ENCODE data around the gene MBD6.

MBD6 gene

GRCh38 chr12:57563358-57563757, 40.7 kb downstream of the MBD6 start:
- Histone ChIP-seq H3K27ac (ENCODE audit: low read length) (no peak overlapping the region), H3K4me2 (ENCODE audit: low read depth, low read length) (no peak overlapping the region), H3K4me1 (ENCODE audit: low read length) (no peaks in the 10 kb centered on the region), H3K9me3 (replicated peaks; ENCODE audit: insufficient read depth, low read length) (no peaks in the 10 kb centered on the region), H3K4me3 (ENCODE audit: low read length) (no peak overlapping the region), H3K27me3 (replicated peaks; ENCODE audit: insufficient read depth, low read length) (0 out of 2 replicates have a peak, but pooled peaks cover 3% of the 10 kb centered on the region), H3F3A (ENCODE audit: insufficient read depth, low read length) (no peaks in the 10 kb centered on the region), H3K9me2 (replicated peaks; ENCODE audit: insufficient read depth, low read length) (no peaks in the 10 kb centered on the region), H2AFZ (ENCODE audit: low read length) (no peak overlapping the region), H3K9ac (ENCODE audit: low read length) (no peak overlapping the region), H4K20me1 (ENCODE audit: insufficient read depth, low read length) (no peaks in the 10 kb centered on the region), H3K36me3 (replicated peaks; ENCODE audit: insufficient read depth, low read length) (no peaks in the 10 kb centered on the region), H3K79me2 (ENCODE audit: low read length) (no peaks in the 10 kb centered on the region)
- DNase-seq, result no peak
- TF ChIP-seq CTCF (IDR thresholded peaks at IDR 0.05; ENCODE audit: low read length) (no peak), EZH2 (optimal IDR thresholded peaks at IDR 0.05; ENCODE audit: low read depth, low read length) (no peak), EZH2phosphoT487 (IDR thresholded peaks at IDR 0.05; ENCODE audit: low read length) (no peak)

- no peak overlapping the region for H3K4me3 ChIP-seq (ENCODE audit: low read length)
- H3F3A ChIP-seq (ENCODE audit: insufficient read depth, low read length), result no peaks in the 10 kb centered on the region
- no peaks in the 10 kb centered on the region for H3K4me1 ChIP-seq (ENCODE audit: low read length)
- H3K27me3 ChIP-seq (replicated peaks; ENCODE audit: insufficient read depth, low read length), result 0 out of 2 replicates have a peak, but pooled peaks cover 3% of the 10 kb centered on the region
- no peak overlapping the region for H3K4me2 ChIP-seq (ENCODE audit: low read depth, low read length)
- no peaks in the 10 kb centered on the region for H4K20me1 ChIP-seq (ENCODE audit: insufficient read depth, low read length)
- DNase-seq, result no peak
- no peaks in the 10 kb centered on the region for H3K79me2 ChIP-seq (ENCODE audit: low read length)
- no peak for TF ChIP-seq EZH2phosphoT487 (IDR thresholded peaks at IDR 0.05; ENCODE audit: low read length)
- TF ChIP-seq EZH2 (optimal IDR thresholded peaks at IDR 0.05; ENCODE audit: low read depth, low read length), result no peak
- no peak for TF ChIP-seq CTCF (IDR thresholded peaks at IDR 0.05; ENCODE audit: low read length)
- H3K9me2 ChIP-seq (replicated peaks; ENCODE audit: insufficient read depth, low read length), result no peaks in the 10 kb centered on the region
- no peak overlapping the region for H2AFZ ChIP-seq (ENCODE audit: low read length)
- H3K9ac ChIP-seq (ENCODE audit: low read length), result no peak overlapping the region
- H3K36me3 ChIP-seq (replicated peaks; ENCODE audit: insufficient read depth, low read length), result no peaks in the 10 kb centered on the region
- H3K9me3 ChIP-seq (replicated peaks; ENCODE audit: insufficient read depth, low read length), result no peaks in the 10 kb centered on the region
- H3K27ac ChIP-seq (ENCODE audit: low read length), result no peak overlapping the region
Observed at GRCh38 chr12:57564178-57564740, 41.6 kb downstream of the MBD6 start.

- no peak overlapping the region for H3K9ac ChIP-seq (ENCODE audit: low read length)
- H3K27me3 ChIP-seq (replicated peaks; ENCODE audit: insufficient read depth, low read length), result no peaks in the 10 kb centered on the region
- H3K9me3 ChIP-seq (replicated peaks; ENCODE audit: insufficient read depth, low read length), result no peaks in the 10 kb centered on the region
- no peak overlapping the region for H3K4me3 ChIP-seq (ENCODE audit: low read length)
- TF ChIP-seq CTCF (IDR thresholded peaks at IDR 0.05; ENCODE audit: low read length) (no peak), EZH2phosphoT487 (IDR thresholded peaks at IDR 0.05; ENCODE audit: low read length) (no peak), EZH2 (optimal IDR thresholded peaks at IDR 0.05; ENCODE audit: low read depth, low read length) (no peak)
- no peaks in the 10 kb centered on the region for H3K79me2 ChIP-seq (ENCODE audit: low read length)
- no peaks in the 10 kb centered on the region for H3K36me3 ChIP-seq (replicated peaks; ENCODE audit: insufficient read depth, low read length)
- H3K9me2 ChIP-seq (replicated peaks; ENCODE audit: insufficient read depth, low read length), result no peaks in the 10 kb centered on the region
- DNase-seq, result no peak
- no peak overlapping the region for H3K27ac ChIP-seq (ENCODE audit: low read length)
- H3K4me1 ChIP-seq (ENCODE audit: low read length), result no peaks in the 10 kb centered on the region
- H3F3A ChIP-seq (ENCODE audit: insufficient read depth, low read length), result no peaks in the 10 kb centered on the region
- no peaks in the 10 kb centered on the region for H4K20me1 ChIP-seq (ENCODE audit: insufficient read depth, low read length)
- H3K4me2 ChIP-seq (ENCODE audit: low read depth, low read length), result no peak overlapping the region
- no peak overlapping the region for H2AFZ ChIP-seq (ENCODE audit: low read length)
Observed at GRCh38 chr12:57568838-57569237, 46.2 kb downstream of the MBD6 start.

Data from MM.1S (cell line).